ENCODE measurements around the gene IRS2.

DNA sequence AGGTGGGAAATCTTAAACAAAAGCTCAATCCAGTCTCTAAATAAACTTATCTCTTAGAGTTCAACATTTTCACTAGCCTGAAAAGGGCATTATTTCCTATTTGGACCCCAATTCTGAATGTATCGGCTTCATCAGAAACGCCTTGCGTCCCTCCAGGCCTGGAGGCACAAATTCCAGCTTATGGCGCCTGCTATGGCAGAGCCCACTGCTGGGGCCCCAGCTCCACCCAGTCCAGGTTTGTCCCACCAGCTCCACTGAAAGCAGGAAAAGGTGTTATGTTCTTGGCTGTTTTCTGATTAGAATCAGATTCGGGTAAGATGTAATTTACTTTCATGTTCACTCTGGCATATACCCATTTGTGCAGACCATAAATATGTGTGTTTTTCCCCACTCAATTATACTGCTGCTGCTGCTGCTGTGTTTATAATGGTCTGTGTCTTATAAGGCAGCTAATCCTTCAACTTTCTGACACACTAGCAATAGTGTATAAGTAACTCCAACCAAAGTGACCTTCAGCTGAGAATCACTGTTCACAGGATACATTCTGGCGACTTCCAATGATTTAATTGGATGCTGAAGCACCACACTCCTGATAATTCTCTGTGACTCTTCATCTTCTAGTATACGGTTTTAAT is 6.4 kb downstream of the IRS2 start:
- peak; percentile 38; the same call in 1 of the 2 replicates for TF ChIP-seq GATA2 (IDR thresholded peaks at IDR 0.05; ENCODE audit: low read depth, low read length)
- TF ChIP-seq GATA3 (IDR thresholded peaks at IDR 0.05; ENCODE audit: low read depth, low read length), result no peak
